Ramos (cell line): ENCODE measurements around the gene HOXC10.

Experiments used
- in situ Hi-C: fragments of 300-500 bp; cut with MboI; formaldehyde crosslinking; loops from one replicate; pipeline ENCODE4 v1.14.3; 2022; ENCODE audit warnings: low sequenced_read_pairs; ENCODE audit not compliant: unreplicated experiment

HOXC10 gene

GRCh38 chr12:54020591-54021405, 35.9 kb downstream of the HOXC10 start:
- in situ Hi-C loops, result no loop called here

- in situ Hi-C loops, result no loop called here
Observed at GRCh38 chr12:54021432-54022013, 36.6 kb downstream of the HOXC10 start.

GRCh38 chr12:54022960-54023884, 38.3 kb downstream of the HOXC10 start:
- in situ Hi-C loops, result no loop called here

- in situ Hi-C loops, result no loop called here
Observed at GRCh38 chr12:54024127-54024526, 39.2 kb downstream of the HOXC10 start.

GRCh38 chr12:54024581-54025305, 39.8 kb downstream of the HOXC10 start:
- in situ Hi-C loops, result no loop called here

GRCh38 chr12:54025499-54026405, 40.8 kb downstream of the HOXC10 start:
- in situ Hi-C loops, result no loop called here

GRCh38 chr12:54026640-54027441, 41.9 kb downstream of the HOXC10 start:
- in situ Hi-C loops, result no loop called here

- in situ Hi-C loops, result no loop called here
Observed at GRCh38 chr12:54027442-54027786, 42.5 kb downstream of the HOXC10 start.

GRCh38 chr12:54028314-54029201, 43.6 kb downstream of the HOXC10 start, which contains the start of gene HOXC6:
TSS of gene HOXC6 (plus strand) at chr12:54028440. CDS start at chr12:54028522, 82 bp downstream.
- in situ Hi-C loops, result no loop called here

GRCh38 chr12:54029529-54030441, 44.8 kb downstream of the HOXC10 start:
- in situ Hi-C loops, result no loop called here

- in situ Hi-C loops, result no loop called here
Observed at GRCh38 chr12:54030442-54030801, 45.5 kb downstream of the HOXC10 start.

GRCh38 chr12:54030889-54031471, 46.0 kb downstream of the HOXC10 start:
- in situ Hi-C loops, result no loop called here

- in situ Hi-C loops, result no loop called here
Observed at GRCh38 chr12:54031480-54031879, 46.5 kb downstream of the HOXC10 start.

GRCh38 chr12:54032086-54032619, 47.2 kb downstream of the HOXC10 start:
- in situ Hi-C loops, result no loop called here

- in situ Hi-C loops, result no loop called here
Observed at GRCh38 chr12:54032627-54033100, 47.7 kb downstream of the HOXC10 start, which contains the start of gene HOXC5. TSS of gene HOXC5 (plus strand) at chr12:54033050. CDS start at chr12:54033123, 73 bp downstream.
